Endothelial cell of umbilical vein (primary cell): ENCODE data around the gene SEMA5A. TPM values are rescaled to one million over a fixed set of nuclear protein-coding genes. Genes with fewer than 3 reads are reported as not detected.

ENCODE experiments used
- BruUV-seq: library from RNA; stranded (reverse); fragments of 400-500 nt; replicated peaks from 2 replicates; lab custom pipeline; 2021; lab: Mats Ljungman, UMichigan
- CTCF ChIA-PET: fragments of 300-600, 350-600 bp; sonication (Branson Sonifier 250); formaldehyde crosslinking; loops from one replicate; lab custom pipeline; 2021; ENCODE audit warnings: antibody characterized with exemption, inconsistent platforms; lab: Charles Lee
- POLR2A ChIA-PET: fragments of 300-600, 350-600 bp; sonication (Branson Sonifier 250); formaldehyde crosslinking; loops from one replicate; lab custom pipeline; 2021; ENCODE audit warnings: antibody characterized with exemption, inconsistent platforms; lab: Charles Lee
- DNase-seq: peaks from one replicate; pipeline ENCODE4 v3.0.0-alpha.2; 2011; ENCODE audit warnings: low read depth, low spot score
- FAIRE-seq: peaks from 2 replicates; lab custom pipeline; 2011; peaks lifted over from hg19 to GRCh38; lab: Jason Lieb, UNC
- H2AFZ ChIP-seq: 2 replicates; pipeline ENCODE4 v1.6.0; 2012; ENCODE audit warnings: low read depth, low read length, control low read depth, inconsistent platforms
- H3K27ac ChIP-seq: 2 replicates; pipeline ENCODE4 v1.5.1; 2011; ENCODE audit warnings: low read depth, mild to moderate bottlenecking, control low read depth, low read length, moderate library complexity; ENCODE audit not compliant: insufficient read depth
- H3K27me3 ChIP-seq, 2 experiments: 2 replicates each; pipeline versions ENCODE4 v1.6.0 to v1.6.1; 2011; ENCODE audit warnings: low read length in 2 of 2, mixed read lengths in 1 of 2; ENCODE audit not compliant: control insufficient read depth in 2 of 2, insufficient read depth in 2 of 2
- H3K36me3 ChIP-seq, 2 experiments: 2 replicates in 1 of 2; 3 replicates in 1 of 2; pipeline ENCODE4 v1.5.1; 2011; ENCODE audit warnings: low read length in 2 of 2, mild to moderate bottlenecking in 1 of 2, moderate library complexity in 1 of 2; ENCODE audit not compliant: control insufficient read depth in 2 of 2, insufficient read depth in 2 of 2; ENCODE audit errors: extremely low read depth in 1 of 2
- H3K4me1 ChIP-seq: 3 replicates; pipeline ENCODE4 v1.5.1; 2011; ENCODE audit warnings: mild to moderate bottlenecking, low read length; ENCODE audit not compliant: control insufficient read depth, insufficient read depth; ENCODE audit errors: extremely low read depth
- H3K4me2 ChIP-seq: 2 replicates; pipeline ENCODE4 v1.6.1; 2011; ENCODE audit warnings: low read length, control low read depth, mixed read lengths; ENCODE audit not compliant: insufficient read depth
- H3K4me3 ChIP-seq, 3 experiments: fragments of 200-600 bp in 1 of 3; sonication (generic), shearing (Covaris generic) in 1 of 3; replicated peaks in 1 of 3; 2 replicates each; pipeline ENCODE4 v1.5.1; 2011 to 2016; ENCODE audit warnings: control low read depth in 3 of 3, low read length in 3 of 3, mild to moderate bottlenecking in 2 of 3, inconsistent platforms in 1 of 3, low read depth in 1 of 3, moderate library complexity in 1 of 3; ENCODE audit not compliant: insufficient read depth in 1 of 3
- H3K79me2 ChIP-seq: 2 replicates; pipeline ENCODE4 v1.6.0; 2012; ENCODE audit warnings: low read length, inconsistent platforms; ENCODE audit not compliant: control insufficient read depth, insufficient read depth
- H3K9ac ChIP-seq: replicated peaks from 2 replicates; pipeline ENCODE3; 2011; ENCODE audit warnings: low read length, control low read depth; ENCODE audit not compliant: insufficient read depth; ENCODE audit errors: extremely low read depth
- H3K9me1 ChIP-seq: replicated peaks from 3 replicates; pipeline ENCODE4 v1.6.0; 2011; ENCODE audit warnings: mild to moderate bottlenecking, low read length; ENCODE audit not compliant: control insufficient read depth, insufficient read depth; ENCODE audit errors: extremely low read depth
- H3K9me3 ChIP-seq: replicated peaks from 2 replicates; pipeline ENCODE4 v1.5.1; 2012; ENCODE audit warnings: low read length, inconsistent platforms; ENCODE audit not compliant: control insufficient read depth, insufficient read depth
- H4K20me1 ChIP-seq: replicated peaks from 2 replicates; pipeline ENCODE3; 2011; ENCODE audit warnings: mild to moderate bottlenecking, low read length; ENCODE audit not compliant: control insufficient read depth, insufficient read depth; ENCODE audit errors: extremely low read depth
- CTCF ChIP-seq, 2 donors: IDR thresholded peaks; 1 replicate in 1 of 2; 2 replicates in 1 of 2; pipeline ENCODE4 v1.5.1; 2011; ENCODE audit warnings: low read length in 2 of 2, mild to moderate bottlenecking in 2 of 2, moderate library complexity in 2 of 2, control low read depth in 1 of 2, inconsistent platforms in 1 of 2, low read depth in 1 of 2; ENCODE audit not compliant: insufficient read depth in 1 of 2; ENCODE audit errors: extremely low read depth in 1 of 2
- EZH2 ChIP-seq: IDR thresholded peaks from 2 replicates; pipeline ENCODE4 v1.6.1; 2012; ENCODE audit warnings: borderline replicate concordance, low read depth, mild to moderate bottlenecking, moderate library complexity, low read length, inconsistent platforms; ENCODE audit not compliant: severe bottlenecking
- FOS ChIP-seq: IDR thresholded peaks from 2 replicates; pipeline ENCODE4 v1.6.1; 2011; ENCODE audit warnings: mild to moderate bottlenecking, low read length, moderate library complexity, borderline replicate concordance; ENCODE audit not compliant: insufficient read depth
- GATA2 ChIP-seq: IDR thresholded peaks from 2 replicates; pipeline ENCODE4 v1.7.0; 2011; ENCODE audit warnings: low read depth, mild to moderate bottlenecking, moderate library complexity, mixed read lengths, low read length; ENCODE audit not compliant: insufficient read length, insufficient read depth
- JUN ChIP-seq: IDR thresholded peaks from 2 replicates; pipeline ENCODE4 v1.6.1; 2011; ENCODE audit warnings: borderline replicate concordance, low read depth; ENCODE audit not compliant: insufficient read length, insufficient read depth
- MAX ChIP-seq: IDR thresholded peaks from 2 replicates; pipeline ENCODE4 v1.6.1; 2011; ENCODE audit not compliant: insufficient read depth, insufficient read length
- MYC ChIP-seq: IDR thresholded peaks from one replicate; pipeline ENCODE4 v1.6.1; 2011; ENCODE audit warnings: mild to moderate bottlenecking, low read depth, low read length
- POLR2A ChIP-seq: IDR thresholded peaks from 2 replicates; pipeline ENCODE4 v1.6.1; 2012; ENCODE audit warnings: low read depth, mild to moderate bottlenecking, control low read depth, low read length
- POLR2AphosphoS5 ChIP-seq: IDR thresholded peaks from 2 replicates; pipeline ENCODE4 v1.6.1; 2012; ENCODE audit warnings: low read depth, mild to moderate bottlenecking, control low read depth, low read length, moderate library complexity; ENCODE audit not compliant: insufficient read depth
- dilution Hi-C: fragments of 300-500 bp; cut with MboI; formaldehyde crosslinking; loops from one replicate; pipeline ENCODE4 v1.15.0; 2019; ENCODE audit warnings: low sequenced_read_pairs; ENCODE audit not compliant: extremely low pct_ligation_motif_present
- intact Hi-C: fragments of 100-400 bp; cut with micrococcal nuclease; formaldehyde crosslinking; loops from one replicate; pipeline ENCODE4 v1.10.0; 2022
- polyA plus RNA-seq, 4 experiments: library from polyadenylated mRNA; depleted of rRNA in 3 of 4; stranded (reverse) in 3 of 4; unstranded in 1 of 4; fragments of >200 nt; gene quantifications; 2 replicates each; pipeline versions ENCODE4 v1.2.1 to v1.2.3, GENCODE V29; 2011 to 2012; ENCODE audit warnings: missing spikeins in 1 of 4
- total RNA-seq: library from RNA; stranded (reverse); gene quantifications from 2 replicates; pipeline ENCODE4 v1.2.3, GENCODE V29; 2021

The SEMA5A gene
- total and polyA plus RNA-seq, 2 donors (not counting 3 experiments of a cell fraction or from before 2014, with no cell fraction given): 0.04 to 0.06 TPM

DNA sequence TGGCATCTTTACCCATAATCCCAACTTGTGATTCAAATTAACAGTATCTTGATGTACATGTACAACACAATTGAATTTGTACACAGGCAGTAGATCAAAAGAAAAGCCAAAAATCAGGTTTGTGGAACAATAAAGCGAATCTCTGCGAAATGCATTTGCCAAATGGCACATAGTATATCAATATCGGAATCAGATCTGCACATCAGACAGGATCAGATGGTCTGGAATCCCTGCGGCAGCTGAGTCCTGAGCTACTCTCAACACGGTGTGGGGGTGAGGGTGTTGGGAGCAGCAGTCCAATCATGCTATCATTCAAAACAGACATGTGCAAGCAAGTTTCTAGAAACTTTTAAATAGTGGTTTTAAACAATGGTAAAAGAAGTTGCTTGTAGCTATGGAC lies 358.3 kb downstream of the SEMA5A start:
- Histone ChIP-seq H3K79me2 (no peaks in the 10 kb centered on the region), H3K27ac (no peak overlapping the region), H4K20me1 (no peaks in the 10 kb centered on the region), H3K4me2 (no peak overlapping the region), H3K9ac (no peak overlapping the region), H3K27me3 (no peaks in the 10 kb centered on the region), H3K9me1 (no peaks in the 10 kb centered on the region), H3K4me1 (no peaks in the 10 kb centered on the region), H3K4me3 (no peak overlapping the region), H3K36me3 (no peaks in the 10 kb centered on the region), H3K9me3 (no peaks in the 10 kb centered on the region), H2AFZ (no peak overlapping the region)
- TF ChIP-seq MAX (no peak), EZH2 (no peak), POLR2A (no peak), JUN (no peak), MYC (no peak), GATA2 (no peak), POLR2AphosphoS5 (no peak), FOS (no peak), CTCF (IDR thresholded peaks at IDR 0.05; ENCODE audit: extremely low read depth in 1 of 2, insufficient read depth in 1 of 2, low read depth in 1 of 2, low read length in 2 of 2) (no peak)
- no peak for DNase-seq
- POLR2A ChIA-PET: no interaction called here
- CTCF ChIA-PET: no interaction called here
- no peak for FAIRE-seq
- no TSS peak for BruUV-seq
- intact Hi-C loops: no loop called here
- dilution Hi-C loops: no loop called here
